GM19023 (cell line): ENCODE results near the gene NKAIN2.
"Not testable (repeated sequence)": the region's sequence is repeated elsewhere in the genome, so short reads cannot be mapped to it uniquely, and the experiment has no call there.

Experiments
- ATAC-seq: cut with Tn5 transposase; IDR thresholded peaks from one replicate; pipeline ENCODE4 v1.9.1; 2021; ENCODE audit warnings: mild to moderate bottlenecking, moderate library complexity; ENCODE audit not compliant: unreplicated experiment

The NKAIN2 gene

GRCh38 chr6:124297507-124297906, 493.8 kb downstream of the NKAIN2 start:
- no peak for ATAC-seq

GRCh38 chr6:124298730-124299129, 495.1 kb downstream of the NKAIN2 start:
- ATAC-seq = no peak

GRCh38 chr6:124300907-124301306, 497.2 kb downstream of the NKAIN2 start:
- ATAC-seq = not testable (repeated sequence)

- no peak for ATAC-seq
Measured at GRCh38 chr6:124303971-124304370, 500.3 kb downstream of the NKAIN2 start.

GRCh38 chr6:124310139-124310538, 506.5 kb downstream of the NKAIN2 start:
- ATAC-seq = no peak

GRCh38 chr6:124319410-124319809, 515.7 kb downstream of the NKAIN2 start:
- ATAC-seq = no peak

GRCh38 chr6:124324237-124324636, 520.6 kb downstream of the NKAIN2 start:
- ATAC-seq = no peak

- no peak for ATAC-seq
Measured at GRCh38 chr6:124330197-124330596, 526.5 kb downstream of the NKAIN2 start.

- ATAC-seq = no peak
Measured at GRCh38 chr6:124334359-124334758, 530.7 kb downstream of the NKAIN2 start.

- ATAC-seq = no peak
Measured at GRCh38 chr6:124339610-124340334, 536.1 kb downstream of the NKAIN2 start.

GRCh38 chr6:124348339-124348738, 544.7 kb downstream of the NKAIN2 start:
- not testable (repeated sequence) for ATAC-seq

GRCh38 chr6:124355146-124355545, 551.5 kb downstream of the NKAIN2 start:
- ATAC-seq = no peak

GRCh38 chr6:124356276-124356810, 552.7 kb downstream of the NKAIN2 start:
- no peak for ATAC-seq

GRCh38 chr6:124356811-124357210, 553.1 kb downstream of the NKAIN2 start:
- no peak for ATAC-seq

- ATAC-seq = no peak
Measured at GRCh38 chr6:124368131-124368530, 564.5 kb downstream of the NKAIN2 start.

- no peak for ATAC-seq
Measured at GRCh38 chr6:124371974-124372475, 568.4 kb downstream of the NKAIN2 start.

- no peak for ATAC-seq
Measured at GRCh38 chr6:124373386-124373785, 569.7 kb downstream of the NKAIN2 start.

- ATAC-seq = no peak
Measured at GRCh38 chr6:124389127-124389526, 585.5 kb downstream of the NKAIN2 start.

- ATAC-seq = no peak
Measured at GRCh38 chr6:124393536-124393935, 589.9 kb downstream of the NKAIN2 start.

GRCh38 chr6:124396361-124396760, 592.7 kb downstream of the NKAIN2 start:
- ATAC-seq = no peak

GRCh38 chr6:124400261-124400999, 596.8 kb downstream of the NKAIN2 start:
- no peak for ATAC-seq

- ATAC-seq = not testable (repeated sequence)
Measured at GRCh38 chr6:124410425-124410824, 606.8 kb downstream of the NKAIN2 start.
